GM12864 (cell line): ENCODE results near the gene RFX7.

Source experiments
- DNase-seq: peaks from one replicate; pipeline ENCODE4 v3.0.0-alpha.2; 2011; ENCODE audit warnings: low read depth
- H3K4me3 ChIP-seq: 2 replicates; pipeline ENCODE4 v1.5.1; 2011; ENCODE audit warnings: mild to moderate bottlenecking, low read depth, low read length, control low read depth
- TF ChIP-seq, protein P1 (sequence below): IDR thresholded peaks from 2 replicates; pipeline ENCODE4 v1.5.1; 2011; ENCODE audit warnings: low read depth, mild to moderate bottlenecking, moderate library complexity, low read length, control low read depth, inconsistent platforms; ENCODE audit errors: missing control alignments

Gene RFX7

DNA sequence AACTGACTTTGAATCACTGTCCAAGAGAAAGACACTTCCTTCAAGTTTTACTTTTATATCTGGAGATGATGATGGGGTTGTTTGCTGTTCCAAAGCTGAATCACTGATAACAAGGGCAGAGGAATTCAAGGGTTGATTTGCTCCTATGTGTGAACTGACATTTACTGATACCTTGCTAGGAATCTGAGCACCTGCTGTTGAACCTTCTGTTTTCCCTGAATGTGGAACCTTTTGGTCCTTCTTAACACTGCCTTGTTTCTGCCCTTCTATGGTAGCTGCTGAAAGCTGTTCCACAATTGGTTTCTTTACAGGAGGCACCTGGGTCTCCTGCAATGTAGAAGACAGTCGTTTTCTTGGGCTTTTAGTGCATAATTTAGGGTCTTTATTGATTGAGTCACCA is 148.3 kb downstream of the RFX7 start:
- no peak for DNase-seq
- no peak overlapping the region for H3K4me3 ChIP-seq

DNA sequence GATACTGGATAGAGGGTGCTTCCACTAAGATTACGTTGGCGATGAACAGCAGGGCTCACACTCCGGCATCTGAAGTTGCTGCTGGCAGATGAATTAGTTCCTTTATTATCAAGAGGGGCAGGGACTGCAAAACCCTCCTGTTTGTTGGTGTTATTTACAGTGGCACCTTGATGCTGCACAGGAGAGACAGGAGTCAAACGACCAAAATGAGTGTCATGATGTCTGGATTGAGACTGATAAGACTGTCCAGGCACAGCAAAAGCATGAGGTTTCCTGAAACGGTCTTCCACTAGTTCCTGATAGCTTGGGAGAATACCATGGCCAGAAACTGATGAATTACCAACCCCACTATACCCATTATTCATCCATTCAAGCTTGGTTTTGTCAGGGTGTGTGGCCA is 149.5 kb downstream of the RFX7 start:
- TF ChIP-seq, protein P1, sequence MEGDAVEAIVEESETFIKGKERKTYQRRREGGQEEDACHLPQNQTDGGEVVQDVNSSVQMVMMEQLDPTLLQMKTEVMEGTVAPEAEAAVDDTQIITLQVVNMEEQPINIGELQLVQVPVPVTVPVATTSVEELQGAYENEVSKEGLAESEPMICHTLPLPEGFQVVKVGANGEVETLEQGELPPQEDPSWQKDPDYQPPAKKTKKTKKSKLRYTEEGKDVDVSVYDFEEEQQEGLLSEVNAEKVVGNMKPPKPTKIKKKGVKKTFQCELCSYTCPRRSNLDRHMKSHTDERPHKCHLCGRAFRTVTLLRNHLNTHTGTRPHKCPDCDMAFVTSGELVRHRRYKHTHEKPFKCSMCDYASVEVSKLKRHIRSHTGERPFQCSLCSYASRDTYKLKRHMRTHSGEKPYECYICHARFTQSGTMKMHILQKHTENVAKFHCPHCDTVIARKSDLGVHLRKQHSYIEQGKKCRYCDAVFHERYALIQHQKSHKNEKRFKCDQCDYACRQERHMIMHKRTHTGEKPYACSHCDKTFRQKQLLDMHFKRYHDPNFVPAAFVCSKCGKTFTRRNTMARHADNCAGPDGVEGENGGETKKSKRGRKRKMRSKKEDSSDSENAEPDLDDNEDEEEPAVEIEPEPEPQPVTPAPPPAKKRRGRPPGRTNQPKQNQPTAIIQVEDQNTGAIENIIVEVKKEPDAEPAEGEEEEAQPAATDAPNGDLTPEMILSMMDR: no peak
- H3K4me3 ChIP-seq: no peak overlapping the region
- DNase-seq: no peak

More for the DNA sequence above, 148.3 kb downstream of the RFX7 start:
- TF ChIP-seq, protein P1: no peak

DNA sequence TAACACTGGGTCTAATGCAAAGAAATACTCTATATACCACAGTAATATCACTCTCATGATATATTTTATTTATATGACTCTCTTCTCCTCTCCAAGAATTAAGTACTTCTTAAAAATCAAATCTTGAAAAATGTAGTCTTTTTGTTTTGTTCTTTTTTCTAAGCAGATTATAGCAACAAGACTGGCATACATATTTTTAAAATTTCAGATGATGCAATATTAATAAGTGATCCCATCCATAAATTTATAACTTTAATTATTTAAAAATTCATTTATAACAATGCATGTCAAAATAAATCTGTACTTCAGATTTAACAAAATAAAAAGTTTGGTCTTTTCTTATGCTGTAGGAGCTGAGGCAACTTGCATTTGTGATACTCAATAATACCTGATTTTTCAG is 155.3 kb downstream of the RFX7 start:
- H3K4me3 ChIP-seq: no peak overlapping the region
- TF ChIP-seq, protein P1: no peak
- no peak for DNase-seq

DNA sequence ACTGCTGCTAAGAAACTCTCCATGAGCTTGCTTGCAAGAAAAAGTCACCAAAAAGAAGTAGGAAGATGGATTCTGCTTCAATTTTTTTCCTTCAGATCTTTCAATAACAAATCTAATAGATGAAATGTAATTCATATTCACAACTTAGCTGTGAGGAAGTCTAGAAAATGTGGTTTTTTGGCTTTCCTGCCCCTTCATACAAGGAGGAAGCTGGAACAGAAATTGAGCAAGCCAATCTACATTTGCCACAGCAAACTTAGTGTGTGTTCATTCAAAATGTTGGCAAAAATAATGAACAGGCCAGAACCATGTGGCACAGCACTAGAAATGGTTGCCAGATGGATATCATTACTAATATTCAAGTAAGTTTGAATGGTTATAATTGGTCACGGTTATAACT is 157.1 kb downstream of the RFX7 start:
- no peak for DNase-seq

DNA sequence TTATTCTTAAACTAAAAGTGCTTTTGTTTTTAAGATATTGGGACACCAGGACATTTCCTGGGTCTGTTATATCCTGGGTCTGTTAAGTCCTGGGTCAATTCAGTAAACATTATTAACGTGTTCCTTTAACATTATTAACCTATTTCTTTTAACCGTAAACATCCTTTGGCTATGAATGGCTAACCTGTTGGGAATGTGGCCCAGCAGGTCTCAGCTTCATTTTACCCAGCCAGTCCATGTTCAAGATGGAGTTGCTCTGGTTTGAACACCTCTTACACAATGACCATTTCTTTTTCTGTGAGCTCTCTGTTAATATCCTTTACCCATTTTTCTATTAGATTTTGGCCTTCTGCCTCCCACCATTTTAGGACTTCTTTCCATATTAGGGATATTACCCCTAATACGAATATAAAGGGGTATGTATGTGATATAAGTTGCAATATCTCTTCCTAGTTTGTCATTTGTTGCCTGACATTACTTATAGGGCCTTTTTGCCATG is 161.4 kb downstream of the RFX7 start:
- H3K4me3 ChIP-seq: no peak overlapping the region
- DNase-seq: no peak
- TF ChIP-seq, protein P1: no peak

More for the DNA sequence above, 157.1 kb downstream of the RFX7 start:
- no peak overlapping the region for H3K4me3 ChIP-seq
- TF ChIP-seq, protein P1: no peak

DNA sequence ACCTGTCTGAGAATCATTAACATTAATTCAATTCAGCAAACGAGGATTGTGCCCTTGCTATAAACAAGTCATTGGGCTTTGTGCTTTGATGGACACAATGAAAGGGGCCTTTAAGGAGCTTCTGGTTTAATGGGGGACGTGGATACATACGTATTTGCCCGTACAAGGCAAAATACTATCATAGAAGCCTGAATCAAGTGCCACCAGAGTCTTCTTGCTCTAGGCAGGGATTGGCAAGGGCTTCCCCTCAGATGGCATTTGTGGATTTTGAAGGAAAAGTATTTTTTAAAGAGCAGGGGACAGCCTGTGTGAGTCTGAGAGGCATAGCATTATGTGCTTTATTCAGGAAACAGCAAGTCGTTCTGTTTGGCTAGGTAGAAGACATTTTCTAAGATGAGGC is 166.6 kb downstream of the RFX7 start:
- no peak for DNase-seq
- TF ChIP-seq, protein P1: no peak

DNA sequence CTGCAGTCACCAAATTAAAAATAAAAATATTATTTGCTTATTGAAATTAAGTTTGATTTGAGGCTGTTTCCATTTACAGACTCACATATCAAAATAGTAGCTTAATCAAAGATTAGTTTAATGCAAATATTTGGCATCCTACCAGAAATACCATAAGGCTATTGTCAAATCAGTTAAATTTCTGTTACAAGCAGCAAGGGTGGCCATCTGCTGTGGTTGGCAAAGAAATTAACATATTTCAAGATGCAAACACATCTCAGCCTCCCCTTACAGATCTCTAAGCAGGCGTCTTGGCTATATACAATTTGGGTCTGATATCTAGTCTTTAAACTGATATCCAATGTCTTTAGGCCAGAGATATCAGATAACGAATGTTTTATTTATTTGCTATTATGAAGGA is 167.0 kb downstream of the RFX7 start:
- no peak for DNase-seq
- TF ChIP-seq, protein P1: no peak

More for the DNA sequence above, 166.6 kb downstream of the RFX7 start:
- no peak overlapping the region for H3K4me3 ChIP-seq

More for the DNA sequence above, 167.0 kb downstream of the RFX7 start:
- no peak overlapping the region for H3K4me3 ChIP-seq
